NCI-H1930 (cell line): Measurements from ENCODE around the gene PTPN18.
"Not testable (repeated sequence)": the region's sequence is repeated elsewhere in the genome, so short reads cannot be mapped to it uniquely, and the experiment has no call there.

ENCODE experiments used
- DNase-seq, 2 experiments: peaks; one replicate each; lab custom pipeline; 2025; lab: John Stamatoyannopoulos, UW

The PTPN18 gene

GRCh38 chr2:130355578-130356431 lies at the start of gene PTPN18:
TSS of gene PTPN18 (plus strand) at chr2:130356056. CDS start at chr2:130356108, 52 bp downstream.
- peak; percentile 60 to 80 for DNase-seq

- no peak for DNase-seq
Observed at GRCh38 chr2:130307850-130308249, 48.0 kb upstream of the PTPN18 start.

- DNase-seq = no peak
Observed at GRCh38 chr2:130310881-130311280, 45.0 kb upstream of the PTPN18 start.

GRCh38 chr2:130313812-130314334 lies 42.0 kb upstream of the PTPN18 start:
- no peak for DNase-seq

- no peak for DNase-seq
Observed at GRCh38 chr2:130314377-130314776, 41.5 kb upstream of the PTPN18 start.

GRCh38 chr2:130316596-130316995 lies 39.3 kb upstream of the PTPN18 start:
- DNase-seq = no peak

GRCh38 chr2:130318906-130319305 lies 37.0 kb upstream of the PTPN18 start:
- DNase-seq = no peak

GRCh38 chr2:130319536-130319935 lies 36.3 kb upstream of the PTPN18 start:
- no peak for DNase-seq

- peak; percentile 16 to 42 for DNase-seq
Observed at GRCh38 chr2:130327703-130328527, 27.9 kb upstream of the PTPN18 start.

GRCh38 chr2:130328710-130329109 lies 27.1 kb upstream of the PTPN18 start:
- DNase-seq = no peak

GRCh38 chr2:130332271-130333073 lies 23.4 kb upstream of the PTPN18 start:
- DNase-seq = peak; percentile 29 to 48

- DNase-seq = not testable (repeated sequence)
Observed at GRCh38 chr2:130333253-130333652, 22.6 kb upstream of the PTPN18 start.

- DNase-seq = no peak
Observed at GRCh38 chr2:130334026-130334425, 21.8 kb upstream of the PTPN18 start.

- DNase-seq = no peak
Observed at GRCh38 chr2:130335226-130335625, 20.6 kb upstream of the PTPN18 start.

- peak in 1 of 2 experiments; percentile 22 for DNase-seq
Observed at GRCh38 chr2:130336150-130336876, 19.5 kb upstream of the PTPN18 start.

- peak; percentile 81 to 86 for DNase-seq
Observed at GRCh38 chr2:130336877-130337734, 18.8 kb upstream of the PTPN18 start.

GRCh38 chr2:130337735-130338325 lies 18.0 kb upstream of the PTPN18 start:
- DNase-seq = no peak

GRCh38 chr2:130338793-130339345 lies 17.0 kb upstream of the PTPN18 start:
- no peak for DNase-seq
